HS-5 (cell line): ENCODE measurements around the gene MMP20.

Experiments used
- DNase-seq: peaks from one replicate; pipeline ENCODE4 v3.0.0-alpha.2; 2012; ENCODE audit warnings: low read depth

MMP20 gene

DNA sequence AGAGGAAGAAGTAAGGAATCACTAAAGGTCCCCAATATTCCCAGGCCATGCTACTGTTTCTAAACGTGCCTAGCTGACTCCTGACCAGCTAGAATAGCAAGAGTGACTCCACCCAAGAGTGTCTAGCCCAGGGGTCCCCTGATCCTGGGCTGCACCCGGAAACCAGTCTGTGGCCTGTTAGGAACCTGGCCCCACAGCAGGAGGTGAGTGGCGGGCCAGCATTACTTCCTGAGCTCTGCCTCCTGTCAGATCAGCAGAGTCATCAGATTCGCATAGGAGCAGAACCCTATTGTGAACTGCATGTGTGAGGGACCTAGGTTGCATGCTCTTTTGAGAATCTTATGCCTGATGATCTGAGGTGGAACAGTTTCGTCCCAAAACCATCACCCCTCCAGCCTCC lies 2.0 kb downstream of the MMP20 start:
- DNase-seq, result no peak

GRCh38 chr11:102622258-102622657 lies 2.9 kb downstream of the MMP20 start:
- DNase-seq, result no peak

- DNase-seq, result no peak
Measured at GRCh38 chr11:102620818-102621561, 4.1 kb downstream of the MMP20 start.

DNA sequence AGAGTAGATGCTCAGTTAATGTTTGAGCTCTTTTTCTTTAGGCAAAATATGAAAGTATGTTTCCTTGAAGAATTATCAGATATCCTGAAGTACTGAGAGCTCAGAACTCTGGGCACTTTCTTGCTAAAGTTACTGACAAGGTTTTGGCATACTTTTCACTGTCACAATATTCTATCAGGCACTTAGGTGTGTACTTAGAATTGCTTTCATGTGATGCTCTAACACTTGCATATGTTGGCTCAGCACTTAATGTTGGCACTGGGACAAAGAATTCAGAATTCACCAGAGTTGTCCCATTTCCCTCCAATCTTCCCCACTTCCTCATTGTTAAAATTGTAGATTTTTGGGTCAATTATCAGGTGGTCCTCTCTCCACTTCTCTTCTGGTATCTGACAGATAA lies 5.0 kb downstream of the MMP20 start:
- DNase-seq, result no peak

GRCh38 chr11:102617466-102618008 lies 7.6 kb downstream of the MMP20 start:
- no peak for DNase-seq

- DNase-seq, result no peak
Measured at GRCh38 chr11:102615894-102616432, 9.2 kb downstream of the MMP20 start.

- DNase-seq, result no peak
Measured at GRCh38 chr11:102615077-102615893, 9.8 kb downstream of the MMP20 start.

- no peak for DNase-seq
Measured at GRCh38 chr11:102614485-102614884, 10.6 kb downstream of the MMP20 start.

DNA sequence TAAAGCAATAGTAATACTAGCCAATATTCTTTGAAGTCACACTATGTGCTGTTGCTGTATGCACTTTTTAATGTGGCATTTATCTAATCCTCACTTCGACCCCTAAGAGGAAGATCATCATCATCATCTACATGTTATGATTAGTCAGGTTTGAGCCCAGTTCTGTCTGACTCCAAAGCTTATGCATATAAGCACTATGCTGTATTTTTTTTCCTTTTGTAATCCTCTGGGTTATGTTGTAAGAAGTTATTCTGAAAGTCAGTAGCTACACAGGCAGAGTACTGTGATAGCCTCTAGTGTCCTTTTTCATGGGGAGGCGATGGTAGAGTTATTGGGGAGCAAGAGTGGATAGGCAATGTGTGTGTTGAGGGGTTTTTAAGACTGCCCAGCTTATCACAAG lies 11.1 kb downstream of the MMP20 start:
- no peak for DNase-seq

DNA sequence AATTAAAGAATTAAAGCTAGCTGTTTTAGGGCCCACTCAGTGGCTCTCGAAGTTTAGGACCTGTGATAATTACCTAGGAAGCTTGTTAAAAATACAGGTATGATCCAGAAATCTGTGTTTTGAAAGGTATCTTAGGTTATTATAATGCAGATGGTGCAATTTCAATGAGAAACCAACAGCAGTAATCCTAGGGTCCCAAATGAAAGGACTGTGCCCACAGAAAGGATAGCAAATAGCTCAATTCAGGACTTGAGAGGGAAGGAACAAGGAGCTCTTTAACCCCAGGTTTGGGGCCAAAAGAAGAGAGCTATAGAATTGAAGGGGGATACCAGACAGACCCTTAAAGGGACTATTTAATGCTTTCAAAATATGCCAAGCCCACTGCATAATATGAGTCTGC lies 11.7 kb downstream of the MMP20 start:
- no peak for DNase-seq

GRCh38 chr11:102611291-102611690 lies 13.8 kb downstream of the MMP20 start:
- DNase-seq, result no peak

- no peak for DNase-seq
Measured at GRCh38 chr11:102610200-102610599, 14.9 kb downstream of the MMP20 start.

- DNase-seq, result no peak
Measured at GRCh38 chr11:102608699-102609098, 16.4 kb downstream of the MMP20 start.

GRCh38 chr11:102604875-102605274 lies 20.3 kb downstream of the MMP20 start:
- DNase-seq, result no peak

DNA sequence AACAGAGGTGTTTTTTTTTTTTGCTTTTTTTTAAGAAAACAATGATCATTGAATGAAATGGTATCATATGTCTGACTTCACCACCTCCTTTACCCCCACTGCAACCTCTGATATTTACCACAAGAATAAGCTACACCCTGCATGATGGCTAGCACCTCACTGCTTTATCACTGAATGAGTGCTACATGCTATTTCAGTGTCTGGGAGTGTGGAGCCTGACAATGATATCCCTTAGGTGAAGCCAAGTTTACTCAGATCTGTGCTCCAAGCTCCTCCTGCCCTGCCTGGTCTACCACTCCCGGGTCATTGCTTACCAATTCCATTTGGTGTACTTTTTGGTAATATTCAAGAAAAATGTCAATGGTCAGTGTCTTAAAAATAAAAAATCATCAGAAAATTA lies 21.1 kb downstream of the MMP20 start:
- no peak for DNase-seq

GRCh38 chr11:102603576-102603975 lies 21.6 kb downstream of the MMP20 start:
- no peak for DNase-seq

DNA sequence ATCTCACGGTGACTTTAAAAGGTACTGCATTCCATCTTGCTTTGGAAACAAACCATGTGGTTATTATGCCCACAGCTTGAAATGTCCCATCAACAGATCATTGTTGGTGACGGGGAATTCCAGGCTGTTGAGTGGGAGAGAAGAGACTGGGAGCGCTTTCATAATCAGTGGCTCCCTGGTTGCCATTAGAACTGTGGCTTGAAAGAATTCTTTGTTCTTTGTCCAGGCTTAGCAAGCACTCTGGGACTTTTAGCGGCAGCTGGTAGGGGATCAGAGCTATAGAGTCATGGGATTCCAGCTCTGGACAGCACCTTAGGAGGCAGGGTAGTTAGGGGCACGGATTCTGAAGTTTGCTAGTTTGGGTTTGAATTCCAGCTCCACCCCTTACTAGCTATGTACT lies 22.0 kb downstream of the MMP20 start:
- no peak for DNase-seq

DNA sequence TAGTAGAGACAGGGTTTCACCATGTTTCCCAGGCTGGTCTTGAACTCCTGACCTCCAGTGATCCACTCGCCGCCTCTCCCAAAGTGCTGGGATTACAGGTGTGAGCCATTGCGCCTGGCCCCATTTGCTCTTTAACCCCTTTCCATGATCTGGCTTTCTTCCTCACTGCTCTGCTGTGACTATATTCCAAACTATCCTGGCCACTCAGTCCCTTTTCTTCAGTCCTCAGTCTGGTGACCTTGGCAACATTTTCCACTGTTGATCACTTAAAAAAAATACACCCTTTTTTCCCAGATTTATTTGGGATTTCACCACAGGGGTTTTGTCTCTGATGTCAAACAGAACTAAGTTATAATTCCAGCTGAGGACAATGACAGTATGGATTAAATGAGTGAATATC lies 24.5 kb downstream of the MMP20 start:
- DNase-seq, result no peak

- peak; percentile 93 for DNase-seq
Measured at GRCh38 chr11:102599642-102600261, 25.4 kb downstream of the MMP20 start.

GRCh38 chr11:102598272-102598671 lies 26.9 kb downstream of the MMP20 start:
- DNase-seq, result no peak

DNA sequence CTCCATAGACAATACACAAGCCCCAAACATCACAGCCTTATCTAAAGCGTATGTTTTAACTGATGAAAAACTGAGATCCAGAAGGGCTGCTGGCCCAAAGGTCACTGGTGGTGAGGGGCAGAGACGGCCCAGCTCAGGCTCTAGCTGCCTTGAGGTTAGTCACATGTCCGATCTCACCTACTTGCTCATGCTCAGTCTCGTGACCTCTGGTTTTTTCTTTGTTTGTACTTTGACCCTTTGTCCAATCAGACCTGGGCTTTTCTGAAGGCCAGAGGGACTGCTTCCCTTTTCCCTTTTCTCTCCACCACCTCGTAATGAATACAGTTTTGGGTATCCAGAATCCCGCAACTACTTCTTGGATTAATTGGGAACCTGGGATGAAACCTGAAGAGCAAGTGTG lies 28.6 kb downstream of the MMP20 start:
- DNase-seq, result no peak
